CD14-positive monocyte (primary cell): ENCODE results near the gene NEGR1. TPM values are rescaled to one million over a fixed set of nuclear protein-coding genes. Genes with fewer than 3 reads are reported as not detected.

Source experiments
- DNase-seq, 3 donors: peaks; one replicate each; pipeline ENCODE4 v3.0.0-alpha.2; 2011 to 2022
- H2AFZ ChIP-seq: 2 replicates; pipeline ENCODE4 v1.6.0; 2012; ENCODE audit warnings: mild to moderate bottlenecking, low read depth, low read length, inconsistent platforms; ENCODE audit not compliant: insufficient read depth, poor library complexity, severe bottlenecking
- H3K27ac ChIP-seq, 2 donors: 1 replicate in 1 of 2; 2 replicates in 1 of 2; pipeline ENCODE4 v1.5.1; 2012 to 2013; ENCODE audit warnings: low read length in 2 of 2, control low read depth in 1 of 2, inconsistent platforms in 1 of 2, low read depth in 1 of 2, mild to moderate bottlenecking in 1 of 2
- H3K27me3 ChIP-seq, 2 donors: one replicate each; pipeline versions ENCODE4 v1.6.0 to v1.6.1; 2011 to 2013; ENCODE audit warnings: low read length in 2 of 2; ENCODE audit not compliant: control insufficient read depth in 2 of 2, insufficient read depth in 2 of 2
- H3K36me3 ChIP-seq, 2 donors: replicated peaks in 1 of 2; 1 replicate in 1 of 2; 2 replicates in 1 of 2; pipeline versions ENCODE4 v1.5.1 to v1.6.1; 2012 to 2013; ENCODE audit warnings: low read length in 2 of 2, control low read depth in 1 of 2, inconsistent platforms in 1 of 2, mild to moderate bottlenecking in 1 of 2; ENCODE audit not compliant: insufficient read depth in 2 of 2, control insufficient read depth in 1 of 2
- H3K4me1 ChIP-seq, 2 donors: 1 replicate in 1 of 2; 2 replicates in 1 of 2; pipeline versions ENCODE4 v1.5.1 to v1.6.1; 2012 to 2013; ENCODE audit warnings: low read length in 2 of 2, control low read depth in 1 of 2, inconsistent platforms in 1 of 2, mild to moderate bottlenecking in 1 of 2, moderate library complexity in 1 of 2; ENCODE audit not compliant: insufficient read depth in 2 of 2, control insufficient read depth in 1 of 2
- H3K4me2 ChIP-seq: replicated peaks from 2 replicates; pipeline ENCODE3; 2012; ENCODE audit warnings: low read length, moderate library complexity, mild to moderate bottlenecking; ENCODE audit not compliant: poor library complexity, severe bottlenecking; ENCODE audit errors: extremely low read depth
- H3K4me3 ChIP-seq, 3 experiments: fragments of 200-600 bp in 1 of 3; sonication (generic) in 1 of 3; replicated peaks in 1 of 3; 1 replicate in 2 of 3; 2 replicates in 1 of 3; pipeline ENCODE4 v1.5.1; 2011 to 2013; ENCODE audit warnings: low read length in 3 of 3, mild to moderate bottlenecking in 3 of 3, control low read depth in 2 of 3, low read depth in 2 of 3, inconsistent platforms in 1 of 3, moderate library complexity in 1 of 3
- H3K79me2 ChIP-seq: 2 replicates; pipeline ENCODE4 v1.6.0; 2012; ENCODE audit warnings: mild to moderate bottlenecking, control low read depth, inconsistent platforms, low read length, moderate library complexity; ENCODE audit not compliant: insufficient read depth
- H3K9ac ChIP-seq: 2 replicates; pipeline ENCODE4 v1.6.0; 2017; ENCODE audit warnings: low read length, mild to moderate bottlenecking; ENCODE audit not compliant: insufficient read depth, poor library complexity, severe bottlenecking
- H3K9me3 ChIP-seq, 2 donors: replicated peaks in 1 of 2; 1 replicate in 1 of 2; 2 replicates in 1 of 2; pipeline versions ENCODE4 v1.5.1 to v1.6.1; 2012 to 2013; ENCODE audit warnings: low read length in 2 of 2, control low read depth in 1 of 2; ENCODE audit not compliant: control insufficient read depth in 1 of 2, insufficient read depth in 1 of 2
- H4K20me1 ChIP-seq: 2 replicates; pipeline ENCODE4 v1.6.0; 2012; ENCODE audit warnings: mild to moderate bottlenecking, low read length, control low read depth, moderate library complexity; ENCODE audit not compliant: insufficient read depth
- H3K27ac Mint-ChIP-seq, 7 donors: one replicate each; pipeline ENCODE4 v1.8.0; 2020; ENCODE audit warnings: mild to moderate bottlenecking in 7 of 7, mixed read lengths in 7 of 7, moderate library complexity in 6 of 7, inconsistent platforms in 2 of 7
- H3K27me3 Mint-ChIP-seq, 3 donors: one replicate each; pipeline ENCODE4 v1.8.0; 2021 to 2022; ENCODE audit warnings: low read depth in 3 of 3, mild to moderate bottlenecking in 3 of 3, mixed read lengths in 3 of 3, moderate library complexity in 3 of 3, inconsistent platforms in 1 of 3
- H3K36me3 Mint-ChIP-seq, 2 donors: one replicate each; pipeline ENCODE4 v1.8.0; 2020; ENCODE audit warnings: mixed read lengths in 2 of 2, inconsistent platforms in 1 of 2, mild to moderate bottlenecking in 1 of 2
- H3K4me1 Mint-ChIP-seq: one replicate; pipeline ENCODE4 v1.8.0; 2020; ENCODE audit warnings: mild to moderate bottlenecking, mixed read lengths
- H3K4me3 Mint-ChIP-seq, 2 donors: one replicate each; pipeline ENCODE4 v1.8.0; 2020; ENCODE audit warnings: mild to moderate bottlenecking in 2 of 2, mixed read lengths in 2 of 2, moderate library complexity in 1 of 2
- H3K9me3 Mint-ChIP-seq, 7 donors: one replicate each; pipeline ENCODE4 v1.8.0; 2020 to 2022; ENCODE audit warnings: mixed read lengths in 7 of 7, mild to moderate bottlenecking in 6 of 7, moderate library complexity in 6 of 7, inconsistent platforms in 2 of 7
- CTCF ChIP-seq: fragments of 200-600 bp; IDR thresholded peaks from one replicate; pipeline ENCODE4 v1.8.0; 2022; ENCODE audit warnings: antibody characterized with exemption, mild to moderate bottlenecking
- WGBS: methylation state at CpG from one replicate; pipeline ENCODE4 v1.1.5; 2013; ENCODE audit warnings: missing lambda C conversion rate; ENCODE audit not compliant: insufficient coverage; 5-methylcytosine and 5-hydroxymethylcytosine counted together
- intact Hi-C, 2 donors: fragments of 100-400 bp; cut with micrococcal nuclease; formaldehyde crosslinking; loops; one replicate each; pipeline versions ENCODE4 v1.15.0 to v1.15.1; 2023
- polyA plus RNA-seq, 3 donors: library from polyadenylated mRNA; depleted of rRNA in 1 of 3; unstranded in 2 of 3; stranded (reverse) in 1 of 3; fragments of 300-500 nt in 2 of 3; fragments of >200 nt in 1 of 3; fragmentation: Illumina TruSeq in 2 of 3; gene quantifications; 1 replicate in 2 of 3; 2 replicates in 1 of 3; pipeline ENCODE4 v1.2.3, GENCODE V29; 2012 to 2021

NEGR1 gene
- polyA plus RNA-seq, 3 donors: 0.03 to 0.15 (median 0.13) TPM

GRCh38 chr1:71653952-71654351, 628.4 kb downstream of the NEGR1 start:
- no peaks in the 10 kb centered on the region for H3K27me3 ChIP-seq
- peaks cover 0 to 3% of the 10 kb centered on the region in 2 donors for H3K9me3 ChIP-seq
- H3K9ac ChIP-seq: no peak overlapping the region
- Mint-ChIP-seq H3K9me3 (peaks cover 2 to 13% (median 6%) of the 10 kb centered on the region in 7 donors), H3K4me1 (no peaks in the 10 kb centered on the region), H3K36me3 (no peaks in the 10 kb centered on the region), H3K27me3 (no peaks in the 10 kb centered on the region), H3K4me3 (no peak overlapping the region), H3K27ac (no peak overlapping the region)
- H3K27ac ChIP-seq: no peak overlapping the region
- intact Hi-C loops: no loop called here
- H3K4me1 ChIP-seq: no peaks in the 10 kb centered on the region
- no peaks in the 10 kb centered on the region for H3K36me3 ChIP-seq
- H4K20me1 ChIP-seq: no peaks in the 10 kb centered on the region
- H3K79me2 ChIP-seq: no peaks in the 10 kb centered on the region
- H3K4me2 ChIP-seq: no peak overlapping the region
- no peak overlapping the region for H3K4me3 ChIP-seq
- WGBS: no CpG with 5 or more reads among the region's 2 CpGs
- no peak for TF ChIP-seq CTCF
- H2AFZ ChIP-seq: no peak overlapping the region
- no peak for DNase-seq

GRCh38 chr1:71651214-71651613, 631.1 kb downstream of the NEGR1 start:
- Histone ChIP-seq H3K27ac (no peak overlapping the region), H3K4me1 (no peaks in the 10 kb centered on the region), H3K9ac (no peak overlapping the region), H2AFZ (no peak overlapping the region), H3K4me3 (no peak overlapping the region), H3K27me3 (no peaks in the 10 kb centered on the region), H3K9me3 (peaks cover 0 to 3% of the 10 kb centered on the region in 2 donors), H4K20me1 (no peaks in the 10 kb centered on the region), H3K36me3 (no peaks in the 10 kb centered on the region), H3K4me2 (no peak overlapping the region), H3K79me2 (no peaks in the 10 kb centered on the region)
- DNase-seq: no peak
- Mint-ChIP-seq H3K4me1 (no peaks in the 10 kb centered on the region), H3K36me3 (no peaks in the 10 kb centered on the region), H3K27me3 (no peaks in the 10 kb centered on the region), H3K9me3 (peaks cover 0 to 6% (median under 1%) of the 10 kb centered on the region in 7 donors), H3K4me3 (no peak overlapping the region), H3K27ac (no peak overlapping the region)
- intact Hi-C loops: no loop called here
- no peak for TF ChIP-seq CTCF
- WGBS: no CpG with 5 or more reads among the region's 1 CpG
